Activated B cell treated with CpG ODN at 0.5 μM for 24 hours (primary cell): ENCODE data around the gene DDX54. TPM values are rescaled to one million over a fixed set of nuclear protein-coding genes. Genes with fewer than 3 reads are reported as not detected.

ENCODE experiments used
- ATAC-seq: fragments of 200-7000 bp; cut with Tn5 transposase; one replicate; pipeline ENCODE4 v1.10.0; 2021; ENCODE audit warnings: low read depth, mild to moderate bottlenecking, moderate library complexity
- CTCF ChIA-PET: fragments of 350-600 bp; sonication (Branson Sonifier 250); formaldehyde crosslinking; loops from one replicate; lab custom pipeline; 2021; ENCODE audit warnings: antibody characterized with exemption; lab: Charles Lee
- POLR2A ChIA-PET: fragments of 350-600 bp; sonication (Branson Sonifier 250); formaldehyde crosslinking; loops from one replicate; lab custom pipeline; 2021; ENCODE audit warnings: antibody characterized with exemption; lab: Charles Lee
- DNase-seq: peaks from one replicate; pipeline ENCODE4 v3.0.0; 2022
- H3K27ac Mint-ChIP-seq: one replicate; pipeline ENCODE4 v1.8.0; 2020; ENCODE audit warnings: mixed read lengths
- H3K27me3 Mint-ChIP-seq: one replicate; pipeline ENCODE4 v1.8.0; 2021; ENCODE audit warnings: mixed read lengths
- H3K36me3 Mint-ChIP-seq: one replicate; pipeline ENCODE4 v1.8.0; 2021; ENCODE audit warnings: low read depth, mixed read lengths
- H3K4me1 Mint-ChIP-seq: one replicate; pipeline ENCODE4 v1.8.0; 2021; ENCODE audit warnings: mixed read lengths
- H3K4me3 Mint-ChIP-seq: one replicate; pipeline ENCODE4 v1.8.0; 2020; ENCODE audit warnings: mild to moderate bottlenecking, mixed read lengths
- H3K9me3 Mint-ChIP-seq: one replicate; pipeline ENCODE4 v1.8.0; 2020; ENCODE audit warnings: mixed read lengths
- CTCF ChIP-seq: fragments of 200-600 bp; IDR thresholded peaks from one replicate; pipeline ENCODE4 v1.8.0; 2022; ENCODE audit warnings: antibody characterized with exemption, mild to moderate bottlenecking
- intact Hi-C: fragments of 100-400 bp; cut with micrococcal nuclease; formaldehyde crosslinking; loops from one replicate; pipeline ENCODE4 v1.15.1; 2024
- total RNA-seq: library from RNA; stranded (reverse); gene quantifications from 2 replicates; pipeline ENCODE4 v1.2.3, GENCODE V29; 2022

DDX54 gene
- total RNA-seq, 1 donor from 2014 or later = 115 TPM

GRCh38 chr12:113159937-113160336 lies 25.3 kb downstream of the DDX54 start:
- DNase-seq = no peak
- CTCF ChIA-PET = interaction anchor here (1.5 kb wide), 1 partner anchor 13 kb away, joined by 4 read pairs; no protein-coding TSS in a partner anchor
- Mint-ChIP-seq H3K27ac (no peak overlapping the region), H3K9me3 (no peaks in the 10 kb centered on the region), H3K27me3 (peaks cover 2% of the 10 kb centered on the region), H3K4me1 (peaks cover 5% of the 10 kb centered on the region), H3K4me3 (no peak overlapping the region), H3K36me3 (peaks cover 81% of the 10 kb centered on the region)
- TF ChIP-seq CTCF = no peak
- intact Hi-C loops = no loop called here
- POLR2A ChIA-PET = no interaction called here
- no peak for ATAC-seq

GRCh38 chr12:113158439-113159203 lies 26.7 kb downstream of the DDX54 start:
- no peak overlapping the region for H3K4me3 Mint-ChIP-seq
- no peak for DNase-seq
- peaks cover 12% of the 10 kb centered on the region for H3K4me1 Mint-ChIP-seq
- CTCF ChIA-PET = no interaction called here
- POLR2A ChIA-PET = interaction anchor here (0.5 kb wide), 1 partner anchor 73 kb away, joined by 4 read pairs; no protein-coding TSS in a partner anchor
- peaks cover 2% of the 10 kb centered on the region for H3K27me3 Mint-ChIP-seq
- H3K9me3 Mint-ChIP-seq = no peaks in the 10 kb centered on the region
- peaks cover 70% of the 10 kb centered on the region for H3K36me3 Mint-ChIP-seq
- ATAC-seq = no peak
- intact Hi-C loops = no loop called here
- H3K27ac Mint-ChIP-seq = no peak overlapping the region
- TF ChIP-seq CTCF = no peak

GRCh38 chr12:113157218-113157859 lies 27.9 kb downstream of the DDX54 start:
- ChIA-PET CTCF (interaction anchor here (1.0 kb wide), 1 partner anchor 17 kb away, joined by 3 read pairs; no protein-coding TSS in a partner anchor), POLR2A (no interaction called here)
- Mint-ChIP-seq H3K36me3 (peaks cover 57% of the 10 kb centered on the region), H3K4me3 (no peak overlapping the region), H3K27ac (no peak overlapping the region), H3K4me1 (peaks cover 20% of the 10 kb centered on the region), H3K9me3 (no peaks in the 10 kb centered on the region), H3K27me3 (peaks cover 4% of the 10 kb centered on the region)
- ATAC-seq (no peak), DNase-seq (no peak)
- intact Hi-C loops = no loop called here
- no peak for TF ChIP-seq CTCF

- Mint-ChIP-seq H3K36me3 (peaks cover 42% of the 10 kb centered on the region), H3K9me3 (no peaks in the 10 kb centered on the region), H3K27me3 (peaks cover 8% of the 10 kb centered on the region), H3K4me1 (peaks cover 24% of the 10 kb centered on the region), H3K27ac (no peak overlapping the region), H3K4me3 (no peak overlapping the region)
- CTCF ChIA-PET = interaction anchor here (0.8 to 1.6 kb wide), 2 partner anchors 18 to 57 kb away, joined by 3 to 4 read pairs; no protein-coding TSS in a partner anchor
- no peak for ATAC-seq
- DNase-seq = no peak
- POLR2A ChIA-PET = no interaction called here
- intact Hi-C loops = no loop called here
- no peak for TF ChIP-seq CTCF
Observed at GRCh38 chr12:113155646-113156045, 29.6 kb downstream of the DDX54 start.

GRCh38 chr12:113155060-113155459 lies 30.2 kb downstream of the DDX54 start:
- peaks cover 36% of the 10 kb centered on the region for H3K36me3 Mint-ChIP-seq
- ATAC-seq (no peak), DNase-seq (no peak)
- no peak overlapping the region for H3K4me3 Mint-ChIP-seq
- no peak overlapping the region for H3K27ac Mint-ChIP-seq
- ChIA-PET CTCF (interaction anchor here (0.8 to 1.6 kb wide), 2 partner anchors 18 to 56 kb away, joined by 3 to 4 read pairs; no protein-coding TSS in a partner anchor), POLR2A (interaction anchor here (0.6 to 1.9 kb wide), 4 partner anchors 17 to 48 kb away, joined by 4 to 5 read pairs (median 4); partner anchors contain the start of gene DDX54)
- peaks cover 24% of the 10 kb centered on the region for H3K4me1 Mint-ChIP-seq
- TF ChIP-seq CTCF = no peak
- peaks cover 8% of the 10 kb centered on the region for H3K27me3 Mint-ChIP-seq
- no peaks in the 10 kb centered on the region for H3K9me3 Mint-ChIP-seq
- intact Hi-C loops = no loop called here
